ENCODE measurements around the gene SUV39H1.
A peak's percentile ranks its signal among the peaks of the same experiment; 100 is the strongest.

The SUV39H1 gene

GRCh38 chrX:48736878-48737212 is 40.3 kb downstream of the SUV39H1 start:
- H3K27ac ChIP-seq (ENCODE audit: extremely low read depth, low read depth, low read length), result peak overlapping the region; percentile 86; the same call in 1 of the 2 replicates
- peaks cover 0 to 4% of the 10 kb centered on the region in 2 experiments; a peak in 2 of 3 replicates for H3K36me3 ChIP-seq (ENCODE audit: control insufficient read depth in 2 of 2, insufficient read depth in 1 of 2, low read length in 2 of 2)
- H3K9me3 ChIP-seq (ENCODE audit: control insufficient read depth, insufficient read depth, low read depth, low read length), result no peaks in the 10 kb centered on the region
- ChIA-PET CTCF (interaction anchor here (0.6 to 1.1 kb wide), 2 partner anchors 141 to 180 kb away, joined by 3 read pairs; no protein-coding TSS in a partner anchor), POLR2A (interaction anchor here (0.7 to 2.0 kb wide), 20 partner anchors 8 to 532 kb away, joined by 3 to 16 read pairs (median 4); partner anchors contain the start of genes HDAC6, OTUD5, PCSK1N and PQBP1)
- TF ChIP-seq SP2 (tag by site-specific recombination; IDR thresholded peaks at IDR 0.05), result no peak
- peak; percentile 19; the same call in 1 of the 2 replicates for TF ChIP-seq ZNF324 (tag by site-specific recombination; IDR thresholded peaks at IDR 0.05)
- TF ChIP-seq ZNF777 (tag by site-specific recombination; IDR thresholded peaks at IDR 0.05; ENCODE audit: borderline replicate concordance), result no peak
- peak; percentile 49 for TF ChIP-seq ZNF335 (tag by site-specific recombination; conservative IDR thresholded peaks at IDR 0.05)
- no peaks in the 10 kb centered on the region for H3K4me1 ChIP-seq (ENCODE audit: control insufficient read depth, insufficient read depth, low read length)
- peak overlapping the region; percentile 45 for H3K4me3 ChIP-seq (ENCODE audit: low read depth, low read length)

- ChIA-PET CTCF (interaction anchor here (0.6 to 1.1 kb wide), 2 partner anchors 140 to 179 kb away, joined by 3 read pairs; no protein-coding TSS in a partner anchor), POLR2A (interaction anchor here (0.5 to 2.0 kb wide), 22 partner anchors 9 to 532 kb away, joined by 3 to 16 read pairs (median 4); partner anchors contain the start of genes HDAC6, OTUD5, PCSK1N and PQBP1)
- no peaks in the 10 kb centered on the region for H3K9me3 ChIP-seq (ENCODE audit: control insufficient read depth, insufficient read depth, low read depth, low read length)
- peak overlapping the region; percentile 76 for H3K4me3 ChIP-seq (ENCODE audit: low read depth, low read length)
- H3K27ac ChIP-seq (ENCODE audit: extremely low read depth, low read depth, low read length), result peak overlapping the region; percentile 86
- peaks cover 0 to 4% of the 10 kb centered on the region in 2 experiments; a peak in 2 of 3 replicates for H3K36me3 ChIP-seq (ENCODE audit: control insufficient read depth in 2 of 2, insufficient read depth in 1 of 2, low read length in 2 of 2)
- H3K4me1 ChIP-seq (ENCODE audit: control insufficient read depth, insufficient read depth, low read length), result no peaks in the 10 kb centered on the region
- TF ChIP-seq KLF10 (tag by site-specific recombination; IDR thresholded peaks at IDR 0.05) (peak; percentile 34; the same call in 1 of the 2 replicates), ZNF600 (tag by site-specific recombination; IDR thresholded peaks at IDR 0.05) (peak; percentile 32; the same call in 1 of the 2 replicates), ZEB2 (tag by site-specific recombination; IDR thresholded peaks at IDR 0.05) (peak; percentile 56), BCL6B (tag by site-specific recombination; IDR thresholded peaks at IDR 0.05) (no peak), ZNF433 (tag by site-specific recombination; IDR thresholded peaks at IDR 0.05; ENCODE audit: low read depth) (no peak), PRDM4 (tag by site-specific recombination; IDR thresholded peaks at IDR 0.05) (peak; percentile 40; the same call in 1 of the 2 replicates), PRDM10 (tag by site-specific recombination; IDR thresholded peaks at IDR 0.05) (peak; percentile 99), KLF9 (tag by site-specific recombination; IDR thresholded peaks at IDR 0.05; ENCODE audit: low read depth) (peak; percentile 66), ZNF645 (tag by site-specific recombination; IDR thresholded peaks at IDR 0.05) (no peak), KLF16 (tag by site-specific recombination; IDR thresholded peaks at IDR 0.05) (peak; percentile 79), ZNF561 (tag by site-specific recombination; IDR thresholded peaks at IDR 0.05; ENCODE audit: borderline replicate concordance) (peak; percentile 46; the same call in 1 of the 2 replicates), ZNF335 (tag by site-specific recombination; conservative IDR thresholded peaks at IDR 0.05) (peak; percentile 67), ZNF521 (tag by site-specific recombination; IDR thresholded peaks at IDR 0.05) (no peak), ELK4 (IDR thresholded peaks at IDR 0.05; ENCODE audit: borderline replicate concordance, low read depth, low read length) (no peak), ZSCAN30 (tag by site-specific recombination; IDR thresholded peaks at IDR 0.05) (peak; percentile 71; the same call in 1 of the 2 replicates), ZNF350 (tag by site-specific recombination; IDR thresholded peaks at IDR 0.05) (no peak)
These were observed 40.8 kb downstream of the SUV39H1 start for GRCh38 chrX:48737213-48737938.
